ENCODE results near the gene SPPL3.

DNA sequence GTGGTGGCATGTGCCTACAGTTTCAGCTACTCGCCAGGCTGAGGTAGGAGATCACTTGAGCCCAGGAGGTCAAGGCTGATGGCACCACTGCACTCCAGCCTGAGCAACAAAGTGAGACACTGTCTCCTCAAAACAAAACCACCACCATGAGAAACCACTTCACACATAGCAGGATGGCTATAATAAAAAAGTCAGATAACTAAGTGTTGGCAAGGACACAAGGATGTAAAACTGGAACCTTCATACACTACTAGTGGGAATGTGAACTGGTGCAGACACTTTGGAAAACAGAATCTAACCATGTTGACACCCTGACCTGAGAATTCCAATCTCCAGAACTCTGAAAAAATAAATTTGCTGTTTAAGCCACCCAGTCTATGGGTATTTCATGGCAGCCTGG is 110.8 kb downstream of the SPPL3 start:
- TF ChIP-seq CTCF (IDR thresholded peaks at IDR 0.05) (no peak), EZH2 (IDR thresholded peaks at IDR 0.05) (no peak)
